Measurements from ENCODE around the gene TMEM165.
A peak's percentile ranks its signal among the peaks of the same experiment; 100 is the strongest.

DNA sequence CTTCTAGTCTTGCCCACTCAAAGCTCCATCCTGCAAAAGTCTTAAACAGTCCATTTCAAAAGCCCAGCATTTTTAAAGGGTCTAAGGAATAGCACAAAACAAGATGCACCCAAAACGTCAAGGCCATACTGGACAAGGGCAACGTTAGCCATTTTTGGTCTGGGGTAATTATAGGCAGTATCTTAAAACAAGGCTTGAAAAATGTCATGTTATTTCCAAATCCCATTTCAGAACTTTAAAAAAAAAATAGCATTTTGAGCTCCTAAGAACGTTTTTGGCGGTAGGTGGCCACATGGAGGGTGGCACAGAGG lies 584 bp upstream of the TMEM165 start:
- TF ChIP-seq, protein P1, sequence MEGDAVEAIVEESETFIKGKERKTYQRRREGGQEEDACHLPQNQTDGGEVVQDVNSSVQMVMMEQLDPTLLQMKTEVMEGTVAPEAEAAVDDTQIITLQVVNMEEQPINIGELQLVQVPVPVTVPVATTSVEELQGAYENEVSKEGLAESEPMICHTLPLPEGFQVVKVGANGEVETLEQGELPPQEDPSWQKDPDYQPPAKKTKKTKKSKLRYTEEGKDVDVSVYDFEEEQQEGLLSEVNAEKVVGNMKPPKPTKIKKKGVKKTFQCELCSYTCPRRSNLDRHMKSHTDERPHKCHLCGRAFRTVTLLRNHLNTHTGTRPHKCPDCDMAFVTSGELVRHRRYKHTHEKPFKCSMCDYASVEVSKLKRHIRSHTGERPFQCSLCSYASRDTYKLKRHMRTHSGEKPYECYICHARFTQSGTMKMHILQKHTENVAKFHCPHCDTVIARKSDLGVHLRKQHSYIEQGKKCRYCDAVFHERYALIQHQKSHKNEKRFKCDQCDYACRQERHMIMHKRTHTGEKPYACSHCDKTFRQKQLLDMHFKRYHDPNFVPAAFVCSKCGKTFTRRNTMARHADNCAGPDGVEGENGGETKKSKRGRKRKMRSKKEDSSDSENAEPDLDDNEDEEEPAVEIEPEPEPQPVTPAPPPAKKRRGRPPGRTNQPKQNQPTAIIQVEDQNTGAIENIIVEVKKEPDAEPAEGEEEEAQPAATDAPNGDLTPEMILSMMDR (conservative IDR thresholded peaks at IDR 0.05; ENCODE audit: low read length) = peak; percentile 37
- TF ChIP-seq EZH2phosphoT487 (IDR thresholded peaks at IDR 0.05; ENCODE audit: borderline replicate concordance) = no peak
